Medulla oblongata (tissue), 1 donor: ENCODE data around the gene ATXN7.

Experiments
- DNase-seq: peaks from one replicate; pipeline ENCODE4 v3.0.0-alpha.2; 2015; ENCODE audit errors: extremely low spot score

ATXN7 gene

DNA sequence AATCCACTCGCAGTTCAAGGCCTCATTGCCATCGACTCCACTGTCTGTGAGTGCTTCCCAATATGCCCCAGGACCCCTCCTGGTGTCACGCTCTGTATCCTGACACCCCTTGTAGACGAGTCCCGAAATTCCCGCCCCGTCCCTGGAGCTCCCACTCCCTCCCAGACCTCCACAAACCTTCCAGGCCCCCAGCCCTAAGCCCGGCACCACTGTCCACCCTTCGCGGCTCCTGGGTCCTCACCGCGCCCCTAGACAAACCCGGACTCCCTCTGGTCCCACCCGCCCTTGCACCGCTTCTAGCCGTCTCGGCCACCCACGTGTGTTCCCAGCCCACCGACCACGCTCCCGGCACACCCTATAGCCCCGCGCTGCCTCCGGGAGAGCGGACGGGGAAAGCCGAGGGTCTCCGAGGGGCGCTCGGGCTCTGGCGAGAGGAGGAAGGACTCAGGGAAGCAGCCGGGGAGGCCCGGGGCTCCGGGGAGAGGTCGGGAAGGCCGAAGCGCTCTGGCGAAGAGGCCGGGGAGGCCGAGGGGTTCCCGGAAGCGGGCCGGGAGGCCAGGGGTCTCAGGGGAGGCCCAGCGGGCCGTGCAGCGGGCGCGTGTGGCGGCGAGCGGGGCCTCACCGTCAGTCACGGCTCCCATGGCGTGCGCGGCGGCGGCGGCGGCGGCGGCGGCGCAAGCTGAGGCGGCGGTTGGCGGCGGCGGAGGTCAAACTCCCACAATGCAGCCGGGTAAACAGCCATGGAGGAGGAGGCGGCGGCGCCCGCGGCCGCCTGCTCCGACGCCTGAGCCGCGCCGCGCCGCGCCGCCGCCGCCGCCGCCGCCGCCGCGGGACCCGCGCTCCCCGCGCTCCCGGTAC is at the start of gene ATXN7, which contains the start of gene THOC7:
ATXN7 (plus strand) TSS at position 718 of the 858 bp plus-strand sequence. CDS start 48,732 bp downstream, outside the sequence.
THOC7 (minus strand) TSS at position 656 of the 858 bp plus-strand sequence; CDS start at position 641, 15 bp downstream.
- DNase-seq, result peak; percentile 27

DNA sequence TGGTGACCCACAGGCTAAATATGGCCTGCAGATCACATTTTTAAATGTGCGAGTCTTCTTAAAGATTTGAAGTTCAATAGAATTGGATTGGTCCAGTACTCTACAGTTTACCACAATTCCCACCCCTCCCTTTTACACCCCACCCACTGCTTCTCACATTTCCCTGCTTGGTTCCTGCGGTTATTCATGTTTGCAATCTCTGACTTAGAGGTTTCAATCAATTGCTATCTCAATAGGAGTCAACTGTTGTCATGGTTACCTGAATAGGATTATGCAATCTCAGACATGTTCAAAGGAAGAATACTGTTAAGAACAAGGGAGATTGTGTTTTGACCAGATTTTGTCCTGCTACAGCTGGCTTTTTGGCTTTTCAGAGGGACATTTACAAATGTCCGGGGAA is 49.4 kb upstream of the ATXN7 start:
- DNase-seq, result no peak

DNA sequence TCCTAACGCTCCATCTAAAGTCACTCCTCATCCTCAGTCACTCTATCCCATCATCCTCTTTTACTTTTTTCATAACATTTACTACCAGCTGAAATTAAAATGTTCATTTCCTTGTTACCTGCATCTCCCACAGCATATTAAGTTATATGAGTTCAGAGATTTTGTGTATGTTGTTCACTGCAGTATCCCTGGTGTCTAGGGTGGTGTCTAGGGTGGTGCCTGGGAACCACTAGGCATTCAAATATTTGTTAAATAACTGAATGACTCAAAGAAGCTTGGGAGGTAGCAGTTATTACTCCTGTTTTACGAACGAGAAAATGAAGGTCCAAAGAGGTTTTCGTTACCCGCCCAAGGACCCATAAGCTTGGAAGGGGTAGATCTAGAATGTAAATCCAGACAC is 46.4 kb upstream of the ATXN7 start:
- no peak for DNase-seq

- peak; percentile 86 for DNase-seq
These were observed 45.2 kb upstream of the ATXN7 start for GRCh38 chr3:63818282-63819150.

- no peak for DNase-seq
These were observed 44.6 kb upstream of the ATXN7 start, which contains the start of gene C3orf49 for GRCh38 chr3:63819151-63819398. Gene C3orf49 (plus strand): TSS chr3:63819299. CDS start chr3:63819472, 173 bp downstream.

DNA sequence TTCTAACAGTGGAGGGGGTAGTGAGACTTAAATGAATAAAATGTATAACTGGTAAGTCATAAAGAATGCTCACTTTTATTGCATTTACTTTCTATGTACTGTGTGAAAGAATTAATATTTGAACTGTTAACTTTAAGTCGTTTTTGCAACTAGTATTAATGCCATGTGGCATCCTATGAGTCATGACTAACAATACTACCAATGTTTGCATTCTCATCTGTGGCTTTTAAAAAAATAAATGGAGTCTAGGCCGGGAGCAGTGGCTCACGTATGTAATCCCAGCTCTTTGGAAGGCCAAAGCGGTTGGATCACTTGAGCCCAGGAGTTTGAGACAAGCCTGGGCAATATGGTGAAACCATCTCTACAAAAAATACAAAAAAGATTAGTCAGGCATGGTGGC is 39.4 kb upstream of the ATXN7 start:
- no peak for DNase-seq

DNA sequence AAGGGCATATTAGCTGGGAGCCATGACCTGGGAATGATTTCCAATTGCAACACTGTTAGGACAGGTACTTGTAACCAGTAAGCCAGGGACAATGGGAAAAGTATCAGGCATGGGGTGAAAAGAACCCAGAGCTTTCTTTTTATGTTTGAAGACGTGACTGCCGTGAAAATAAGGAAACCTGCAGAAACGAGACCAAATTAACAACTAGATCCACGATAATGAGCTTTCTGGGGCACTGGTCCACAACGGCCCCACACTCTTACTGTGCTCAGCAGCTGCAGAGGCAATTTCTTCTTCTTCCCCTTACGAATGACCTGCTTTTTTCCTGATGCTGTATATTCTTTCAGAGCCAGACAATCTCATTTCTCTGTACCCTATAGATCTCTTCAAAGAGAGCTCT is 33.1 kb upstream of the ATXN7 start:
- no peak for DNase-seq

DNA sequence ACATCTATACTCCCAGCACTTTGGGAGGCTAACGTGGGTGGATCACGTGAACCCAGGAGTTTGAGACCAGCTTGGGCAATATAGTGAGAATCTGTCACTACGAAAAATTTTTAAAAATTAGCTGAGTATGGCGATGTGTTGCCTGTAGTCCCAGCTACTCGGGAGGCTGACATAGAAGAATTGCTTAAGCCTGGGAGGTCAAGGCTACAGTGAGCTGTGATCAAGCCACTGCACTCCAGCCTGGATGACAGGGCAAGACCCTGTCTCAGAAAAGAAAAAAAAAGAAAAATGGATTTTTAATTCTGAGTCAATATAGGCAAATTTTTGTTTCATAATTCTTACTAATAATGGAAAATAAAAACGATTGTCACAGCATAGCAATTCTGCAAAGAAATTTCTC is 31.3 kb upstream of the ATXN7 start:
- DNase-seq, result no peak

DNA sequence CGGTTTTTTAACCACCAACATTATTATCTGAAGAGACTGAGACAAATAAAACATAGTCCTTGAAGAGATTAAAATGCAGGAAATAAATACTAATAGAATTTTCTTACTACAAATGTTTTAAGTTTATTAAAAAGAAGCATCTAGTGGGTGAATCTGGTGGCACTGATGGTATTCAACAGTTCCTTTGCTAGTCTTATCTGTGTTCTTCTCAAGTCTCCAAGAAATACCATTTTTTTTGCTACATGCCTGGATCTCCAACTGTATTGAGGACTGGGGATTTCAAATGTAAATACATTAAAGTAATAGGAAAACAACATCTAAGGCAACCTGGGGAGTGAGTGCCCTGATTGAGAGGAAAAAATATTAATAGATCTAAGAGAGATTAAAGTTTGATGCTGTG is 22.0 kb upstream of the ATXN7 start:
- no peak for DNase-seq

DNA sequence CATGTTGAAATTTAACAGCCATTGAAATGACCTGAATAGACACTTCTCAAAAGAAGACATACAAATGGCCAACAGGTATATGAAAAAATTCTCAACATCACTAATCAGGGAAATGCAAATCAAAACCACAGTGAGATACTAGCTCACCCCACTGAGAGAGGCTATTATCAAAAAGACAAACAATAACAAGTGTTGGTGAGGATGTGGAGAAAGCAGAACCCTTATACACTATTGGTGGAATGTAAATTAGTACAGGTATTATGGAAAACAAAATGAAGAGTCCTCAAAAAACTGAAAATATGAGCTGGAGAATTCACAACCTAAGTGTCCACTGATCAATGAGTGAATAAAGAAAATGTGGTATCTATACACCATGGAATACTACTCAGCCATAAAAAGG is 21.5 kb upstream of the ATXN7 start:
- no peak for DNase-seq

DNA sequence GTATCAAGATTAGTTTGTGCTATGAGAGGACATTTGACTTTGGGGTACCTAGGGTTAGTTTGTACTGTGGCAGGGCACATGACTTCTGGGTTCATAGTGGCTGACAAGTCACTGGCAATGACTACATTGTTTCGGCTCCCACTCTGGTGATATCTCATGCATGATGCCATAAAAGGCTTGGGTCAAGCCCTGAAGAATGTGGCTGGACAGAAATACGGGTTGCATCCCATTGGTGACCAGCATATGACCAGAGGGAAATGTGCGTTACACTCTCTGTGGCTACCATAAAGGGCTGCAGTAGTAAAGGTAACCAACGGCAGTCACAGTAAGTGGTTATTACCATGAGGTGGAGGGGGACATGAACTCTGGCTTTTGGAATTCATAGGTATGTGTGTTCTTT is 18.5 kb upstream of the ATXN7 start:
- no peak for DNase-seq

DNA sequence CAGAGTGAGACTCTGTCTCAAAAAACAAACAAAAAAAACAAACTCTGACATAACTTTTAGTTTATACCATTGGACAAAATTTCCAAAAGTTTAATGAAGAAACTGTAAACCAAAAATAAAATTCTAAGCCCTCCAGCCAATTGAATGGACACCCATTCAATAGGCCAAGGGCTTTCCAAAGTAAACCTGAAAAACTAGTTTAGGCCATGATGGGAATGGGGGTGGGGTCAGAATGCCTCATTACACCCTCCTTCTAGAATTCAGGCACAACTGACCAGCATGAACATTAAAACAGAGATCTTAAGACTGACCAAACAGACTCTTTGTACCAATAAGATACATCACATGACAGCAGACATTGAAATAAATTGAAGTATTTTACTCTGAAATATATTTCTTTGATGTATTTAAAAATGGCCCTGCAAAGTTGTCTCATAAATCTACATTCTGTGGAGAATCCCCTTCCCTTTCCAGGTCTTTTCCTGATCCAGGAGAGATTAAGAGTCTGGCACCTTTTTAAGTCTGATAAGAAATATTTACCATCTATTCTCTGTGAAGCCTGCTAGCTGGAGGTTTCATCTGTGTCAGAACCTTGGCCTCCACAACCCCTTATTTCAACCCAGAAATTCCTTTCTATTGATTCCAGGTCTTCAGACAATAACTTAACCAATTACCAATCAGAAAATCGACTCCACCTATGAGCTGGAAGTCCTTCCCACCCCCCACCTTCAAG is 15.8 kb upstream of the ATXN7 start:
- DNase-seq, result no peak

GRCh38 chr3:63849175-63849574 is 14.5 kb upstream of the ATXN7 start:
- no peak for DNase-seq

DNA sequence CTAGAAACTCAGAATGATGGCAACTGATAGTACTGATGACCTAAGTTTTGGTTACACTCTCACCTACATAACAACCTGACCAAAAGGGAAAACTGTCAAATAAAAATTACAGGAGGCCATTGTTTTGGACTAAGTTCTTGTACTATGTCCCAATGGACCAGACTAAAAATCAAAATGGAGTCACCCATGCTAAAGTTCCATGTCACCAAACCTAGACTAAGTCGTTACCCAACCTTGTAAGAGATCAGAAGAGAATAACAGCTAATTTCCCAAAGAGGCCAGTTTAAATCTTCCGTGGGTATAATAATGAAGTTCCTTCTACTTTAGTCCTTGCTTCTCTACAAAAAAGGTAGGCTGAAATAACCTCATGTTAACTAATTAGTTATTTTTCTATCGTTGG is 12.4 kb upstream of the ATXN7 start:
- no peak for DNase-seq

DNA sequence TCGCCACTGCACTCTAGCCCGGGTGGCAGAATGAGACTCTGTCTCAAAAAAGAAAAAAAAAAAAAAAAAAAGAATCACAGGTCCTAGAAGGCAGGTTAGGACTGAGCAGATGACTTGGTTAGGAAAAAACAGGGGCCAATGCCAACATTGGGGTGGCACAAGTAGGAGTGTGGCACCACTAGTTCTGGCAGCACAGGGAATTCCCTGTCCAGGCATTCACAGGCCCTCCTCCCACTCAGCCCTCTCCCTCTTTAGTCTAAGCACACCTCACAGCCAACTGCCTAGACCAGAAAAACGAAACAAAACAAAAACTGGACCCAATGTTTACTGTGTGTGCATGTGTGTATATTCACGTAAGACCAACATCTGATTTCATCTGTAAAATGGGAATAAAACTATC is 10.6 kb upstream of the ATXN7 start:
- DNase-seq, result no peak

- DNase-seq, result no peak
These were observed 8.2 kb upstream of the ATXN7 start for GRCh38 chr3:63855333-63855940.

DNA sequence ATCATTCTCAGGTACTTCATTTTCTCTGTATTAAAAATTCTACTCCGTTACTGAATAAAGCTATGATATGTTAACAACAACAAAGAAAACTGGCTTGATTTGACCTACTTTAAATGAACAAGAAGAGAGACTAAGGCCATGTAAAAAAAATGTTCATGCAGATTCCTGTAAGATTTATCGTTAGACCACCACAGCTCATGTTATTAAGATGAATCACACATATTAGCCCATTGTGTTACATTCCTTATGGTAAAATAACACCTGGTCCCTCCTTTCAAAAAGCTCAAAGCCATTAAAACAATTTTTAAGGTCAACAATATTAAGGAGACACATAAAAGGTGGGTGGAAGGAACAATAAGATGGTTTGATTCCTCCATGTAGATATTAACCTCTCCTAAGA is 6.4 kb upstream of the ATXN7 start:
- no peak for DNase-seq

DNA sequence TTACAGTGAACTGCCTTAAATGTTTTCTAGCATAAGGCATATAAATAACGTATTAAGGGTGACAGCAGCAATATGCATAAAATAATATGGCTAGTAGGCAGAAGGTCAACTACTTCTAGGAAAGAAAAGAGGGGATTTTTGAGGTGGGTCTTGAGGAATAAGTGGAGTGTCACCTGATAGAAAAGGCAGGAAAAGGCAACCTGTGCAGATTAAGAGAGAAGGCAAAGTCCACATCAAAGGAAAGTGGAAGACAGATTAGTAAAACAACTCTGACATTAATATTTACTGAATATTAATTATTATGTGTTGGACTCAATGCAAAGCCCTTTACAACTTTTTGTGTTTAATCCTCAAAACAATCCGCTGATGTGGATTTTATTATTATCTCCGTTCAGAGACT is 2.9 kb upstream of the ATXN7 start:
- no peak for DNase-seq

GRCh38 chr3:63861306-63861705 is 2.4 kb upstream of the ATXN7 start:
- no peak for DNase-seq

DNA sequence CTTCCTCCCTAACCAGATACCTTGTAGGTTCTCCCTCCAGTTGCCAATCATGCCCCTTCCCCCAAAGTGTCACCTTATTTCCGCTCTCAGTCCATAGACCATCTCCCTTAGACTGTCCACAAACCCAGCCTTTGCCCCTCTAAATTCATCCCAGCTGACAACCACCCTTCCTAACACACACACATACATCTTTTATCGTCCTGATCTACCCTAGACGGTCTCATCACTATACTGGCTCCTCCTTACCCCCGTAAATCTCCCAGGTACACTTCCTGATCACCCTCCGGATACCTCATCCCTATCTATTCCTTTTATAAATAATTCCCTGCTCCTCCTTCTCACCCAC is 890 bp upstream of the ATXN7 start:
- no peak for DNase-seq

GRCh38 chr3:63864008-63864964 is 619 bp downstream of the ATXN7 start:
- peak; percentile 59 for DNase-seq
